Neural cell (in vitro differentiated cells): ENCODE measurements around the gene SLC19A1. TPM values are rescaled to one million over a fixed set of nuclear protein-coding genes. Genes with fewer than 3 reads are reported as not detected.

Source experiments
- H2AFZ ChIP-seq: fragments of 200-600, 300-800 bp; sonication (generic), shearing (Covaris generic); 2 replicates; pipeline ENCODE4 v1.6.0; 2014; ENCODE audit warnings: low read depth, mild to moderate bottlenecking, antibody characterized with exemption, low read length, moderate library complexity
- H3F3A ChIP-seq: fragments of 200-600 bp; shearing (Covaris generic); 2 replicates; pipeline ENCODE4 v1.6.1; 2016; ENCODE audit warnings: mild to moderate bottlenecking, moderate library complexity, mixed read lengths, antibody characterized with exemption, low read length; ENCODE audit not compliant: insufficient read depth, poor library complexity, severe bottlenecking
- H3K27ac ChIP-seq: fragments of 200-600, 300-800 bp; sonication (generic), shearing (Covaris generic); 2 replicates; pipeline ENCODE4 v1.5.1; 2014; ENCODE audit warnings: mild to moderate bottlenecking, low read length, moderate library complexity
- H3K27me3 ChIP-seq: fragments of 300-800, 200-600 bp; sonication (generic), shearing (Covaris generic); 2 replicates; pipeline ENCODE4 v1.6.0; 2014; ENCODE audit warnings: mild to moderate bottlenecking, low read depth, low read length, moderate library complexity; ENCODE audit not compliant: insufficient read depth
- H3K36me3 ChIP-seq: fragments of 300-800, 200-600 bp; sonication (generic), shearing (Covaris generic); 2 replicates; pipeline ENCODE4 v1.5.1; 2014; ENCODE audit warnings: mild to moderate bottlenecking, antibody characterized with exemption, low read length, moderate library complexity; ENCODE audit not compliant: insufficient read depth
- H3K4me2 ChIP-seq: fragments of 300-800, 200-600 bp; sonication (generic), shearing (Covaris generic); 2 replicates; pipeline ENCODE4 v1.6.0; 2014; ENCODE audit warnings: mild to moderate bottlenecking, low read length
- H3K4me3 ChIP-seq: fragments of 300-800, 200-600 bp; sonication (generic), shearing (Covaris generic); 2 replicates; pipeline ENCODE4 v1.5.1; 2014; ENCODE audit warnings: mild to moderate bottlenecking, low read length, moderate library complexity
- H3K79me2 ChIP-seq: fragments of 200-600 bp; shearing (Covaris generic); replicated peaks from 2 replicates; pipeline ENCODE4 v1.6.0; 2014; ENCODE audit warnings: mild to moderate bottlenecking, low read length, moderate library complexity; ENCODE audit not compliant: insufficient read depth
- H3K9ac ChIP-seq: fragments of 300-800, 200-600 bp; sonication (generic), shearing (Covaris generic); 2 replicates; pipeline ENCODE4 v1.6.1; 2016; ENCODE audit warnings: mild to moderate bottlenecking, low read length, mixed read lengths
- H3K9me2 ChIP-seq: fragments of 200-600 bp; shearing (Covaris generic); 2 replicates; pipeline ENCODE4 v1.6.1; 2016; ENCODE audit warnings: mild to moderate bottlenecking, low read length, mixed read lengths; ENCODE audit not compliant: insufficient read depth
- H3K9me3 ChIP-seq: fragments of 200-600, 300-800 bp; sonication (generic), shearing (Covaris generic); 2 replicates; pipeline ENCODE4 v1.6.1; 2016; ENCODE audit warnings: mild to moderate bottlenecking, mixed run types, low read length, moderate library complexity, mixed read lengths
- H4K20me1 ChIP-seq: fragments of 200-600 bp; shearing (Covaris generic); 2 replicates; pipeline ENCODE4 v1.6.1; 2016; ENCODE audit warnings: mild to moderate bottlenecking, mixed run types; ENCODE audit not compliant: insufficient read depth
- CTCF ChIP-seq: fragments of 450-650 bp; IDR thresholded peaks from 2 replicates; pipeline ENCODE4 v1.5.1; 2014; ENCODE audit warnings: antibody characterized with exemption, mild to moderate bottlenecking, moderate library complexity; ENCODE audit not compliant: poor library complexity, severe bottlenecking
- EP300 ChIP-seq: fragments of 450-650 bp; conservative IDR thresholded peaks from 2 replicates; pipeline ENCODE4 v1.6.1; 2014; ENCODE audit warnings: antibody characterized with exemption, mild to moderate bottlenecking, moderate library complexity; ENCODE audit not compliant: poor library complexity, severe bottlenecking
- EZH2 ChIP-seq: fragments of 200-600, 300-800 bp; shearing (Covaris generic), sonication (generic); IDR thresholded peaks from 2 replicates; pipeline ENCODE4 v1.6.1; 2014; ENCODE audit warnings: antibody characterized with exemption, low read length, borderline replicate concordance, mild to moderate bottlenecking; ENCODE audit not compliant: insufficient read depth, poor library complexity, severe bottlenecking
- MXI1 ChIP-seq: fragments of 450-650 bp; conservative IDR thresholded peaks from 2 replicates; pipeline ENCODE4 v1.6.1; 2014; ENCODE audit warnings: antibody characterized with exemption, mild to moderate bottlenecking; ENCODE audit not compliant: poor library complexity, severe bottlenecking
- POLR2AphosphoS5 ChIP-seq: IDR thresholded peaks from 2 replicates; pipeline ENCODE4 v1.6.1; 2012
- RAD21 ChIP-seq: fragments of 450-650 bp; conservative IDR thresholded peaks from 2 replicates; pipeline ENCODE4 v1.6.1; 2014; ENCODE audit warnings: antibody characterized with exemption, mild to moderate bottlenecking, moderate library complexity
- REST ChIP-seq: IDR thresholded peaks from 2 replicates; pipeline ENCODE4 v1.6.1; 2012; ENCODE audit warnings: borderline replicate concordance
- SMC3 ChIP-seq: fragments of 450-650 bp; conservative IDR thresholded peaks from 2 replicates; pipeline ENCODE4 v1.6.1; 2014; ENCODE audit warnings: antibody characterized with exemption, mild to moderate bottlenecking, moderate library complexity; ENCODE audit not compliant: poor library complexity
- TAF1 ChIP-seq: IDR thresholded peaks from 2 replicates; pipeline ENCODE4 v1.6.1; 2012; ENCODE audit warnings: low read depth
- polyA plus RNA-seq: library from polyadenylated mRNA; depleted of rRNA; stranded (reverse); fragments of >200 nt; gene quantifications from 2 replicates; pipeline ENCODE4 v1.2.3, GENCODE V29; 2014

The SLC19A1 gene
- polyA plus RNA-seq, 1 donor from 2014 or later = 2.9 TPM

DNA sequence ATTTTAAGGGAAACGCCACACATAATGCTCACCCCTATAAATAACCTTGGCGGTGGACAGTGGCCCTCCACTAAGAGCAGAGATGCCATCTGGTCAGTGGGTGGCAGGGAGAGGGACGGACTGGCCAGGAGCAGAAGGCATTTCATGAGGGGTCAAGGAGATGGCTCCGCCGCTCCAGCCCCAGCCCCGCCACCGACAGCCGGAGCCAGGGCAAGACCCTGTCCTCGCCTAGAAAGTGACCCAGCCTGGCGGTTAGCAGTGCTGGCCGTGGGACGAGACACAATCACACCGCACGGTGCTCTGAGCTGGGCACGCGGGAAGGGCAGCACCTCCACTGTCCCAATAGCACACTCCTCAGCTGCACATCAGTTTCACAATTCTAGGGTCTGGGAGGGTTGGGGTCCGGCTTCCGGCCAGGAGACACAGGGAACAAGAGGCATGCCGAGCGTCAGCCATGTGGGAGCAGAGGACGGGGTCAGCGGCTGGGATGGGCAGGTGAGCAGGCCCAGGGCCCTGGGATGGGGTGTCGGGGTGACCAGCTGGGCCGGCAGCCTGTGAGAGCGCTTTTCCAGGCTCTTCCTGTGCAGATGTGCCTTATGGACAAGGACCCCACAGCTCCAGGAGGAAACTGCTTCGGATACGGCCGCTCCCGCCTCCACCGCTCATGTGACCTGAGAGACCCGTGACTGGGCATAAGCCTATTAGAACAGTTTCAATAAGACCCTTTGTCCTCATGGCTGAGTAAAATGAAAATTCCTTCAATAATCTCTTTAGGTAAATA, 5.7 kb downstream of the SLC19A1 start:
- no peak overlapping the region for H2AFZ ChIP-seq
- H3F3A ChIP-seq = no peaks in the 10 kb centered on the region
- no peak overlapping the region for H3K9ac ChIP-seq
- H3K4me3 ChIP-seq = no peak overlapping the region
- TF ChIP-seq EZH2 = no peak
- no peak for TF ChIP-seq TAF1
- no peak for TF ChIP-seq EP300
- no peak for TF ChIP-seq RAD21
- no peak for TF ChIP-seq CTCF
- no peak for TF ChIP-seq POLR2AphosphoS5
- no peak for TF ChIP-seq SMC3
- no peak for TF ChIP-seq REST
- no peak for TF ChIP-seq MXI1
- no peaks in the 10 kb centered on the region for H3K9me3 ChIP-seq
- H3K79me2 ChIP-seq = no peaks in the 10 kb centered on the region
- H3K27ac ChIP-seq = no peak overlapping the region
- no peaks in the 10 kb centered on the region for H3K27me3 ChIP-seq
- H3K36me3 ChIP-seq = no peaks in the 10 kb centered on the region
- H3K4me2 ChIP-seq = no peak overlapping the region
- H3K9me2 ChIP-seq = no peaks in the 10 kb centered on the region
- H4K20me1 ChIP-seq = no peaks in the 10 kb centered on the region

- H4K20me1 ChIP-seq = no peaks in the 10 kb centered on the region
- TF ChIP-seq REST (no peak), POLR2AphosphoS5 (no peak), TAF1 (no peak), CTCF (no peak), MXI1 (no peak), EP300 (no peak), SMC3 (no peak), RAD21 (no peak), EZH2 (no peak)
- H3K9me3 ChIP-seq = no peaks in the 10 kb centered on the region
- no peak overlapping the region for H3K4me2 ChIP-seq
- H3K4me3 ChIP-seq = no peak overlapping the region
- no peak overlapping the region for H3K9ac ChIP-seq
- H3K27ac ChIP-seq = no peak overlapping the region
- no peaks in the 10 kb centered on the region for H3F3A ChIP-seq
- H3K27me3 ChIP-seq = no peaks in the 10 kb centered on the region
- no peak overlapping the region for H2AFZ ChIP-seq
- no peaks in the 10 kb centered on the region for H3K79me2 ChIP-seq
- no peaks in the 10 kb centered on the region for H3K36me3 ChIP-seq
- H3K9me2 ChIP-seq = no peaks in the 10 kb centered on the region
These were observed 6.7 kb downstream of the SLC19A1 start for GRCh38 chr21:45535341-45536081.
